ENCODE results near the gene PABPC1L. TPM values are rescaled to one million over a fixed set of nuclear protein-coding genes. Genes with fewer than 3 reads are reported as not detected.

PABPC1L gene
- total and polyA plus RNA-seq, 2 of the 13 experiments (the other 11 are each of a cell fraction or from before 2014, with no cell fraction given): 30.8 to 252 TPM

- no peak for TF ChIP-seq MATR3 (CRISPR knock-in tag; IDR thresholded peaks at IDR 0.05)
- TF ChIP-seq CEBPB (IDR thresholded peaks at IDR 0.05; ENCODE audit: borderline replicate concordance, low read depth, low read length): no peak
- TF ChIP-seq REST (IDR thresholded peaks at IDR 0.05; ENCODE audit: borderline replicate concordance in 1 of 2, low read depth in 1 of 2, low read length in 2 of 2): peak in 1 of 2 experiments; percentile 50; a peak in 1 of 4 replicates
- TF ChIP-seq, protein P1, sequence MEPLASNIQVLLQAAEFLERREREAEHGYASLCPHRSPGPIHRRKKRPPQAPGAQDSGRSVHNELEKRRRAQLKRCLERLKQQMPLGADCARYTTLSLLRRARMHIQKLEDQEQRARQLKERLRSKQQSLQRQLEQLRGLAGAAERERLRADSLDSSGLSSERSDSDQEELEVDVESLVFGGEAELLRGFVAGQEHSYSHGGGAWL (CRISPR knock-in tag; IDR thresholded peaks at IDR 0.05): peak; percentile 98
- TF ChIP-seq, protein P2, sequence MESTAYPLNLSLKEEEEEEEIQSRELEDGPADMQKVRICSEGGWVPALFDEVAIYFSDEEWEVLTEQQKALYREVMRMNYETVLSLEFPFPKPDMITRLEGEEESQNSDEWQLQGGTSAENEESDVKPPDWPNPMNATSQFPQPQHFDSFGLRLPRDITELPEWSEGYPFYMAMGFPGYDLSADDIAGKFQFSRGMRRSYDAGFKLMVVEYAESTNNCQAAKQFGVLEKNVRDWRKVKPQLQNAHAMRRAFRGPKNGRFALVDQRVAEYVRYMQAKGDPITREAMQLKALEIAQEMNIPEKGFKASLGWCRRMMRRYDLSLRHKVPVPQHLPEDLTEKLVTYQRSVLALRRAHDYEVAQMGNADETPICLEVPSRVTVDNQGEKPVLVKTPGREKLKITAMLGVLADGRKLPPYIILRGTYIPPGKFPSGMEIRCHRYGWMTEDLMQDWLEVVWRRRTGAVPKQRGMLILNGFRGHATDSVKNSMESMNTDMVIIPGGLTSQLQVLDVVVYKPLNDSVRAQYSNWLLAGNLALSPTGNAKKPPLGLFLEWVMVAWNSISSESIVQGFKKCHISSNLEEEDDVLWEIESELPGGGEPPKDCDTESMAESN (CRISPR knock-in tag; conservative IDR thresholded peaks at IDR 0.05): peak; percentile 98
- no peak for TF ChIP-seq ZFP82 (CRISPR knock-in tag; IDR thresholded peaks at IDR 0.05; ENCODE audit: borderline replicate concordance)
- TF ChIP-seq, protein P3, sequence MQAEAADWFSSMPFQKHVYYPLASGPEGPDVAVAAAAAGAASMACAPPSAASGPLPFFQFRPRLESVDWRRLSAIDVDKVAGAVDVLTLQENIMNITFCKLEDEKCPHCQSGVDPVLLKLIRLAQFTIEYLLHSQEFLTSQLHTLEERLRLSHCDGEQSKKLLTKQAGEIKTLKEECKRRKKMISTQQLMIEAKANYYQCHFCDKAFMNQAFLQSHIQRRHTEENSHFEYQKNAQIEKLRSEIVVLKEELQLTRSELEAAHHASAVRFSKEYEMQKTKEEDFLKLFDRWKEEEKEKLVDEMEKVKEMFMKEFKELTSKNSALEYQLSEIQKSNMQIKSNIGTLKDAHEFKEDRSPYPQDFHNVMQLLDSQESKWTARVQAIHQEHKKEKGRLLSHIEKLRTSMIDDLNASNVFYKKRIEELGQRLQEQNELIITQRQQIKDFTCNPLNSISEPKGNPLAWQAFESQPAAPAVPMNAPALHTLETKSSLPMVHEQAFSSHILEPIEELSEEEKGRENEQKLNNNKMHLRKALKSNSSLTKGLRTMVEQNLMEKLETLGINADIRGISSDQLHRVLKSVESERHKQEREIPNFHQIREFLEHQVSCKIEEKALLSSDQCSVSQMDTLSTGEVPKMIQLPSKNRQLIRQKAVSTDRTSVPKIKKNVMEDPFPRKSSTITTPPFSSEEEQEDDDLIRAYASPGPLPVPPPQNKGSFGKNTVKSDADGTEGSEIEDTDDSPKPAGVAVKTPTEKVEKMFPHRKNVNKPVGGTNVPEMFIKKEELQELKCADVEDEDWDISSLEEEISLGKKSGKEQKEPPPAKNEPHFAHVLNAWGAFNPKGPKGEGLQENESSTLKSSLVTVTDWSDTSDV (CRISPR knock-in tag; IDR thresholded peaks at IDR 0.05): no peak; the same call in 1 of the 2 replicates
- peak; percentile 74 for TF ChIP-seq RARA (CRISPR knock-in tag; IDR thresholded peaks at IDR 0.05)
- TF ChIP-seq, protein P4, sequence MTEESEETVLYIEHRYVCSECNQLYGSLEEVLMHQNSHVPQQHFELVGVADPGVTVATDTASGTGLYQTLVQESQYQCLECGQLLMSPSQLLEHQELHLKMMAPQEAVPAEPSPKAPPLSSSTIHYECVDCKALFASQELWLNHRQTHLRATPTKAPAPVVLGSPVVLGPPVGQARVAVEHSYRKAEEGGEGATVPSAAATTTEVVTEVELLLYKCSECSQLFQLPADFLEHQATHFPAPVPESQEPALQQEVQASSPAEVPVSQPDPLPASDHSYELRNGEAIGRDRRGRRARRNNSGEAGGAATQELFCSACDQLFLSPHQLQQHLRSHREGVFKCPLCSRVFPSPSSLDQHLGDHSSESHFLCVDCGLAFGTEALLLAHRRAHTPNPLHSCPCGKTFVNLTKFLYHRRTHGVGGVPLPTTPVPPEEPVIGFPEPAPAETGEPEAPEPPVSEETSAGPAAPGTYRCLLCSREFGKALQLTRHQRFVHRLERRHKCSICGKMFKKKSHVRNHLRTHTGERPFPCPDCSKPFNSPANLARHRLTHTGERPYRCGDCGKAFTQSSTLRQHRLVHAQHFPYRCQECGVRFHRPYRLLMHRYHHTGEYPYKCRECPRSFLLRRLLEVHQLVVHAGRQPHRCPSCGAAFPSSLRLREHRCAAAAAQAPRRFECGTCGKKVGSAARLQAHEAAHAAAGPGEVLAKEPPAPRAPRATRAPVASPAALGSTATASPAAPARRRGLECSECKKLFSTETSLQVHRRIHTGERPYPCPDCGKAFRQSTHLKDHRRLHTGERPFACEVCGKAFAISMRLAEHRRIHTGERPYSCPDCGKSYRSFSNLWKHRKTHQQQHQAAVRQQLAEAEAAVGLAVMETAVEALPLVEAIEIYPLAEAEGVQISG (CRISPR knock-in tag; IDR thresholded peaks at IDR 0.05): peak; percentile 97
- peak; percentile 97 for TF ChIP-seq BORCS8-MEF2B (CRISPR knock-in tag; IDR thresholded peaks at IDR 0.05)
- no peak; the same call in none of the 2 replicates for TF ChIP-seq GTF2F1 (IDR thresholded peaks at IDR 0.05; ENCODE audit: low read length)
- TF ChIP-seq NFRKB (IDR thresholded peaks at IDR 0.05): no peak
- peak; percentile 92 for TF ChIP-seq ZSCAN21 (CRISPR knock-in tag; IDR thresholded peaks at IDR 0.05; ENCODE audit: borderline replicate concordance)
- peak; percentile 90 for TF ChIP-seq ZNF678 (CRISPR knock-in tag; IDR thresholded peaks at IDR 0.05)
- TF ChIP-seq ZBTB14 (CRISPR knock-in tag; IDR thresholded peaks at IDR 0.05): peak; percentile 71
Observed at GRCh38 chr20:44966030-44966961, 56.4 kb downstream of the PABPC1L start, which contains the start of gene STK4 (continued).

All from HepG2 (cell line).